ENCODE results near the gene PLXDC2. TPM values are rescaled to one million over a fixed set of nuclear protein-coding genes. Genes with fewer than 3 reads are reported as not detected.

PLXDC2 gene
- total and polyA plus RNA-seq, 2 donors, result 7.1 to 8.0 TPM

DNA sequence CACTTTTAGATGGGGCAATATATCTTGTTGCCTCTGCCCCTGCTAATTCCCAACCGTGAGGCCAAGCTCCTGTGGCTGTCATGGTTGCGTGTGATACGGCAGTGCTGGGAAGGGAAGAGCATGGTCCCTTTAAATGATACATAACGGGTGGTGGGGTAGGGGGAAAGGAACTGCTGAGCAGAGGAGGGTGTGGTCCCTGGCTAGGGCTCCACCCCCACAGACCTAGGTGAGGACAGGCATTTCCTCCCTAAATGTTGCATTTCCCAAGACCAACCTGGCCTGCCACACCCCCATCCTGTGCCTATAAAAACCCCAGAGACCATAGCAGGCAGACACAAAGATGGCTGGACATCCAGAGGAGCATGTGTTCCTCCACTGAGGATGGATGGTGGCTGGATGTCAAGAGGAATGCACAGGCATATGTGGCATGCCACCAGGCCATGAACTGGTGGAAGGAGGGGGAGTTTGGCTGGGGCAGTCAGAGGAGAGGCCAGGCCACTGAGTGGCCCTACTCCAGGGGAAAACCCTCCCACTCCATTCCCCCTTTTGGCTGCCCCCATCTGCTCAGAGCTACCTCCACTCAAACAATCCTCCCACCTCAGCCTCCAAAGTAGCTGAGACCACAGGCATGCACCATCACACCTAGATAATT is 104.0 kb downstream of the PLXDC2 start:
- Histone ChIP-seq H3K4me3 (ENCODE audit: low read length in 2 of 2) (no peak overlapping the region), H3K9me3 (ENCODE audit: control insufficient read depth in 2 of 2, insufficient read depth in 1 of 2, low read length in 1 of 2) (no peaks in the 10 kb centered on the region), H3K36me3 (ENCODE audit: control insufficient read depth in 2 of 2, insufficient read depth in 2 of 2, low read length in 1 of 2) (no peaks in the 10 kb centered on the region), H3K27me3 (ENCODE audit: control insufficient read depth in 2 of 2, insufficient read depth in 1 of 2, low read length in 1 of 2) (no peaks in the 10 kb centered on the region), H3K27ac (ENCODE audit: low read depth in 1 of 2, low read length in 1 of 2) (no peak overlapping the region), H3K4me1 (ENCODE audit: control insufficient read depth in 2 of 2, insufficient read depth in 2 of 2, low read length in 2 of 2) (no peaks in the 10 kb centered on the region)
- no peak for DNase-seq (ENCODE audit: low read depth in 6 of 9, low spot score in 9 of 9)
- 96% methylated on average over 4 of the region's 4 CpGs for WGBS

- no peaks in the 10 kb centered on the region for H3K27me3 ChIP-seq (ENCODE audit: control insufficient read depth in 2 of 2, insufficient read depth in 1 of 2, low read length in 1 of 2)
- no peaks in the 10 kb centered on the region for H3K9me3 ChIP-seq (ENCODE audit: control insufficient read depth in 2 of 2, insufficient read depth in 1 of 2, low read length in 1 of 2)
- H3K27ac ChIP-seq (ENCODE audit: low read depth in 1 of 2, low read length in 1 of 2), result peak overlapping the region in 1 of 2 donors; percentile 25
- WGBS, result 94% methylated on average over 13 of the region's 13 CpGs
- no peak overlapping the region for H3K4me3 ChIP-seq (ENCODE audit: low read length in 2 of 2)
- DNase-seq (ENCODE audit: low read depth in 6 of 9, low spot score in 9 of 9), result no peak
- no peaks in the 10 kb centered on the region for H3K36me3 ChIP-seq (ENCODE audit: control insufficient read depth in 2 of 2, insufficient read depth in 2 of 2, low read length in 1 of 2)
- H3K4me1 ChIP-seq (ENCODE audit: control insufficient read depth in 2 of 2, insufficient read depth in 2 of 2, low read length in 2 of 2), result no peaks in the 10 kb centered on the region
Observed at GRCh38 chr10:19921300-19922140, 105.3 kb downstream of the PLXDC2 start.

- H3K27ac ChIP-seq (ENCODE audit: low read depth in 1 of 2, low read length in 1 of 2), result peak overlapping the region; percentile 25 to 47
- H3K4me1 ChIP-seq (ENCODE audit: control insufficient read depth in 2 of 2, insufficient read depth in 2 of 2, low read length in 2 of 2), result no peaks in the 10 kb centered on the region
- DNase-seq (ENCODE audit: low read depth in 6 of 9, low spot score in 9 of 9), result no peak
- no peaks in the 10 kb centered on the region for H3K36me3 ChIP-seq (ENCODE audit: control insufficient read depth in 2 of 2, insufficient read depth in 2 of 2, low read length in 1 of 2)
- no peaks in the 10 kb centered on the region for H3K27me3 ChIP-seq (ENCODE audit: control insufficient read depth in 2 of 2, insufficient read depth in 1 of 2, low read length in 1 of 2)
- H3K9me3 ChIP-seq (ENCODE audit: control insufficient read depth in 2 of 2, insufficient read depth in 1 of 2, low read length in 1 of 2), result no peaks in the 10 kb centered on the region
- 95% methylated on average over 3 of the region's 3 CpGs for WGBS
- H3K4me3 ChIP-seq (ENCODE audit: low read length in 2 of 2), result no peak overlapping the region
Observed at GRCh38 chr10:19922236-19922963, 106.2 kb downstream of the PLXDC2 start.

GRCh38 chr10:19925064-19925463 is 108.8 kb downstream of the PLXDC2 start:
- Histone ChIP-seq H3K27me3 (ENCODE audit: control insufficient read depth in 2 of 2, insufficient read depth in 1 of 2, low read length in 1 of 2) (no peaks in the 10 kb centered on the region), H3K9me3 (ENCODE audit: control insufficient read depth in 2 of 2, insufficient read depth in 1 of 2, low read length in 1 of 2) (no peaks in the 10 kb centered on the region), H3K36me3 (ENCODE audit: control insufficient read depth in 2 of 2, insufficient read depth in 2 of 2, low read length in 1 of 2) (no peaks in the 10 kb centered on the region), H3K4me1 (ENCODE audit: control insufficient read depth in 2 of 2, insufficient read depth in 2 of 2, low read length in 2 of 2) (no peaks in the 10 kb centered on the region), H3K4me3 (ENCODE audit: low read length in 2 of 2) (no peak overlapping the region), H3K27ac (ENCODE audit: low read depth in 1 of 2, low read length in 1 of 2) (no peak overlapping the region)
- 95% methylated on average over 4 of the region's 4 CpGs for WGBS
- no peak for DNase-seq (ENCODE audit: low read depth in 6 of 9, low spot score in 9 of 9)

- WGBS, result 97% methylated on average over 7 of the region's 7 CpGs
- Histone ChIP-seq H3K4me3 (ENCODE audit: low read length in 2 of 2) (no peak overlapping the region), H3K9me3 (ENCODE audit: control insufficient read depth in 2 of 2, insufficient read depth in 1 of 2, low read length in 1 of 2) (no peaks in the 10 kb centered on the region), H3K36me3 (ENCODE audit: control insufficient read depth in 2 of 2, insufficient read depth in 2 of 2, low read length in 1 of 2) (no peaks in the 10 kb centered on the region), H3K27ac (ENCODE audit: low read depth in 1 of 2, low read length in 1 of 2) (no peak overlapping the region), H3K27me3 (ENCODE audit: control insufficient read depth in 2 of 2, insufficient read depth in 1 of 2, low read length in 1 of 2) (no peaks in the 10 kb centered on the region), H3K4me1 (ENCODE audit: control insufficient read depth in 2 of 2, insufficient read depth in 2 of 2, low read length in 2 of 2) (peaks cover 0 to 3% of the 10 kb centered on the region in 2 donors)
- no peak for DNase-seq (ENCODE audit: low read depth in 6 of 9, low spot score in 9 of 9)
Observed at GRCh38 chr10:19928936-19929335, 112.7 kb downstream of the PLXDC2 start.

DNA sequence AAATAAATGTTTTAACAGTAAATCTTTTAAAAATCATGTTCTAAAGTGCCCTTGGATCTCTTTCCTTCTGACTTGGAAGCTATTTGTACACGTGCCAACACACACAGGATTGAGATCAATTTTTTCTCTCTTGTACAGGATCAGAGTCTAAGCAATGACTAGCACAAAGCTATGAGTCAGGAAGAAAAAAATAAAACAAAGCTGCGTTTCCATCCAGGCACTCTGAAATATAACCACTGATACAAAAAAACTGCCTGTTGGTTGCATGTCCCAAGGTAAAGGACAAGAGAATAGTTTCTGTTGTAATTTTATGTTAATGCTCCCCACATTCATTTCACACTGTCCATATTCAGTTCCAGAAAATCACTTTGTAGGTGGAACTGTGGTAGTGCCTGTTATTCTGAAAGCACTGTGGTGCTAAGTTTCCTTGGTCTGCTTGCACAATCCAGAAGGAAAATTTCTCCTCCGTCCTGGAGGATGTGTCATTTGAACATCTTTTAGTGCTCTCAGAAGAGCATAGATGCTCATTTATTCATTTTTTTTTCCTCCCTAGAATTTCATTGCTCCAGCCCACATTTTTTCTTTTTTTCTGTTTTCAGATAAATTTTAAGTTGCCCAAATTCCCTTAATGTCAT is 113.4 kb downstream of the PLXDC2 start:
- H3K4me3 ChIP-seq (ENCODE audit: low read length in 2 of 2), result no peak overlapping the region
- H3K27ac ChIP-seq (ENCODE audit: low read depth in 1 of 2, low read length in 1 of 2), result no peak overlapping the region
- no peak for DNase-seq (ENCODE audit: low read depth in 6 of 9, low spot score in 9 of 9)
- peaks cover 0 to 3% of the 10 kb centered on the region in 2 donors for H3K4me1 ChIP-seq (ENCODE audit: control insufficient read depth in 2 of 2, insufficient read depth in 2 of 2, low read length in 2 of 2)
- no peaks in the 10 kb centered on the region for H3K36me3 ChIP-seq (ENCODE audit: control insufficient read depth in 2 of 2, insufficient read depth in 2 of 2, low read length in 1 of 2)
- no peaks in the 10 kb centered on the region for H3K27me3 ChIP-seq (ENCODE audit: control insufficient read depth in 2 of 2, insufficient read depth in 1 of 2, low read length in 1 of 2)
- H3K9me3 ChIP-seq (ENCODE audit: control insufficient read depth in 2 of 2, insufficient read depth in 1 of 2, low read length in 1 of 2), result no peaks in the 10 kb centered on the region
- 87% methylated on average over 3 of the region's 3 CpGs for WGBS

- Histone ChIP-seq H3K4me1 (ENCODE audit: control insufficient read depth in 2 of 2, insufficient read depth in 2 of 2, low read length in 2 of 2) (peaks cover 0 to 3% of the 10 kb centered on the region in 2 donors), H3K4me3 (ENCODE audit: low read length in 2 of 2) (no peak overlapping the region), H3K36me3 (ENCODE audit: control insufficient read depth in 2 of 2, insufficient read depth in 2 of 2, low read length in 1 of 2) (no peaks in the 10 kb centered on the region), H3K27ac (ENCODE audit: low read depth in 1 of 2, low read length in 1 of 2) (peak overlapping the region; percentile 26 to 46), H3K9me3 (ENCODE audit: control insufficient read depth in 2 of 2, insufficient read depth in 1 of 2, low read length in 1 of 2) (no peaks in the 10 kb centered on the region), H3K27me3 (ENCODE audit: control insufficient read depth in 2 of 2, insufficient read depth in 1 of 2, low read length in 1 of 2) (no peaks in the 10 kb centered on the region)
- DNase-seq (ENCODE audit: low read depth in 6 of 9, low spot score in 9 of 9), result no peak
- 81% methylated on average over 12 of the region's 12 CpGs for WGBS
Observed at GRCh38 chr10:19930936-19931893, 115.0 kb downstream of the PLXDC2 start.

DNA sequence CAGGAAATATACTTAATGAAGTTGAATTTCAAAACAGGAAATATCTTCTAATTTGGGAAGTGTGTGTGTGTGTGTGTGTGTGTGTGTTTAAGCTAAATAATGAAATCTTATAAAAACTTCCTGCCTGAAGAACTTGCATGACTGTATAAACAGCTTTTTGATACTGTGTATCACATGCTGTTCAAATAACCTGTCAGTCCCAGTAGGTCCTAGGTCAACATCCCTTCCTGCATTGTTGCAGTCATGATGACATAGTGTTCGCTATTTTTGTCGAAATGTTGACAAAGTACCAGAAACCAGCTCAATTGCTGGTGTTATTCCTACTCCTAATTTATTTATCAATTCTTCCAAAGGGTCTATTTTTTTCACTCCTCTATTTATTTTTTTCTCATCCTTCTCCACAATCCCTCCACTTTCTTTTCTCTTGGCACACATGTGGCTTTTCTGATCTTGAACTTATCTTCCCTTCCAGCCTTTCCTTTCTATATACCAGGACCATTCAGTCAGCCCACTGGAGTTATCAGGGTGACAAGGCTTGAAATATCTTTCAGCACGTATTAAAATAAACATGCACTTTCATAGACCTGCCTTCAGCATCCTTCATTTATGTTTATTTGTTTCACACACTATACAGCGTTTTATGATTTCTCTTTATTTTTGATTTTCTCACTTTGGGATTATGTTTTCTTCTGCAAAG is 115.8 kb downstream of the PLXDC2 start:
- DNase-seq (ENCODE audit: low read depth in 6 of 9, low spot score in 9 of 9), result no peak
- Histone ChIP-seq H3K27me3 (ENCODE audit: control insufficient read depth in 2 of 2, insufficient read depth in 1 of 2, low read length in 1 of 2) (no peaks in the 10 kb centered on the region), H3K4me1 (ENCODE audit: control insufficient read depth in 2 of 2, insufficient read depth in 2 of 2, low read length in 2 of 2) (peaks cover 0 to 3% of the 10 kb centered on the region in 2 donors), H3K27ac (ENCODE audit: low read depth in 1 of 2, low read length in 1 of 2) (no peak overlapping the region), H3K9me3 (ENCODE audit: control insufficient read depth in 2 of 2, insufficient read depth in 1 of 2, low read length in 1 of 2) (no peaks in the 10 kb centered on the region), H3K36me3 (ENCODE audit: control insufficient read depth in 2 of 2, insufficient read depth in 2 of 2, low read length in 1 of 2) (no peaks in the 10 kb centered on the region), H3K4me3 (ENCODE audit: low read length in 2 of 2) (no peak overlapping the region)
- 87% methylated on average over 4 of the region's 4 CpGs for WGBS
